ENCODE results near the gene ERVFRD-1. TPM values are rescaled to one million over a fixed set of nuclear protein-coding genes. Genes with fewer than 3 reads are reported as not detected.

Gene ERVFRD-1
- total RNA-seq, 2 experiments from 2014 or later: not detected

DNA sequence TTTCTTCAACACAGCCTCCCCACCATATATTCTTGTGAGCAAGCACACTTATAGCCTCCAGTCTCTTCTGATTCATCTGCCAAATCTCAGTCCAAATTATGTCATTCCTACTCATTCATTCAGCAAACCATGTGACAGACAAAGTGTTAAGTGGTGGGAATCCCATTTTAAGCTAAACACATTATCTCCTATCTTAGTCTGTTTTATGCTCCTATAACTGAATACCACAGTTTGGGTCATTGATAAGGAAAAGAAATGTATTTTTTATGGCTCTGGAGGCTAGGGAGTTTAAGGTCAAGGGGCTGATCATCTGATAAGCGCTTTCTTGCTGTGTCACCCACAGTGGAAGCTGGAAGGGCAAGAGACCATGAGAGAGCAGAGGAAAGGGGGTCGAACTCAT lies 41.8 kb downstream of the ERVFRD-1 start:
- TF ChIP-seq, protein P1, sequence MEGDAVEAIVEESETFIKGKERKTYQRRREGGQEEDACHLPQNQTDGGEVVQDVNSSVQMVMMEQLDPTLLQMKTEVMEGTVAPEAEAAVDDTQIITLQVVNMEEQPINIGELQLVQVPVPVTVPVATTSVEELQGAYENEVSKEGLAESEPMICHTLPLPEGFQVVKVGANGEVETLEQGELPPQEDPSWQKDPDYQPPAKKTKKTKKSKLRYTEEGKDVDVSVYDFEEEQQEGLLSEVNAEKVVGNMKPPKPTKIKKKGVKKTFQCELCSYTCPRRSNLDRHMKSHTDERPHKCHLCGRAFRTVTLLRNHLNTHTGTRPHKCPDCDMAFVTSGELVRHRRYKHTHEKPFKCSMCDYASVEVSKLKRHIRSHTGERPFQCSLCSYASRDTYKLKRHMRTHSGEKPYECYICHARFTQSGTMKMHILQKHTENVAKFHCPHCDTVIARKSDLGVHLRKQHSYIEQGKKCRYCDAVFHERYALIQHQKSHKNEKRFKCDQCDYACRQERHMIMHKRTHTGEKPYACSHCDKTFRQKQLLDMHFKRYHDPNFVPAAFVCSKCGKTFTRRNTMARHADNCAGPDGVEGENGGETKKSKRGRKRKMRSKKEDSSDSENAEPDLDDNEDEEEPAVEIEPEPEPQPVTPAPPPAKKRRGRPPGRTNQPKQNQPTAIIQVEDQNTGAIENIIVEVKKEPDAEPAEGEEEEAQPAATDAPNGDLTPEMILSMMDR (IDR thresholded peaks at IDR 0.05): no peak
- DNase-seq: no peak
- Histone ChIP-seq H3K36me3 (ENCODE audit: insufficient read depth, low read length) (no peaks in the 10 kb centered on the region), H3K27ac (ENCODE audit: low read depth in 1 of 2, low read length in 2 of 2) (no peak overlapping the region), H3K9me3 (ENCODE audit: control insufficient read depth in 1 of 2, insufficient read depth in 1 of 2, low read length in 2 of 2) (no peaks in the 10 kb centered on the region), H3K27me3 (ENCODE audit: control insufficient read depth in 1 of 2, insufficient read depth in 2 of 2, low read length in 2 of 2) (no peaks in the 10 kb centered on the region), H3K4me3 (ENCODE audit: low read length) (no peak overlapping the region), H3K4me1 (ENCODE audit: insufficient read depth, low read length) (no peaks in the 10 kb centered on the region)
- ChIA-PET POLR2A (interaction anchor here (0.6 kb wide), 1 partner anchor 10 kb away, joined by 3 read pairs; no protein-coding TSS in a partner anchor), CTCF (interaction anchor here (0.7 to 1.4 kb wide), 2 partner anchors 20 to 255 kb away, joined by 3 read pairs; no protein-coding TSS in a partner anchor)
- intact Hi-C loops (cut with DNase I, micrococcal nuclease): loop anchor here (2.0 kb wide), 1 partner anchor 591 kb away; no protein-coding TSS in a partner anchor
- Mint-ChIP-seq H3K27ac (no peak overlapping the region), H3K27me3 (peaks cover 9% of the 10 kb centered on the region), H3K4me1 (ENCODE audit: low read depth) (no peaks in the 10 kb centered on the region), H3K4me3 (no peak overlapping the region), H3K9me3 (no peaks in the 10 kb centered on the region), H3K36me3 (ENCODE audit: low read depth) (no peaks in the 10 kb centered on the region)
- ATAC-seq (ENCODE audit: poor library complexity): no peak

DNA sequence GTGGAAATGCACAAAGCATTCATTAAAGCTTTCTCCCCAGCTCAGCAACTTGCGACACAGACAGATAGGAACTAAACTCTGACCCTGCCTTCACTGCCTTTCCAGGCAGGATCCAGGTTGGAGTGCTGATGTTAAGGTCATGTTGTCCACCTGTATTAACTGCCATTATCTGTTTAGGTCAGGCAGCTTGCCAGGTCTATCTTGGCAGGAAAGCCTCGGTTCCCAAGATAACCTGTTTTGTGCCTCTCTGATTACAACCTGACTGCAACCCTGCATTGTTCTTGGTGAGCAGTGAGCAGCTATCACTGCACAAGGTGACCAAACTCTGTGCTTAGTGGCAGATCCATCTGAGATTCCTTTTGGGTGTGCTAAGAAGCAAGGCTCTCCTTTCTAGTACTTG lies 44.2 kb downstream of the ERVFRD-1 start:
- POLR2A ChIA-PET: no interaction called here
- H3K27ac Mint-ChIP-seq: no peak overlapping the region
- H3K4me3 Mint-ChIP-seq: no peak overlapping the region
- ATAC-seq (ENCODE audit: poor library complexity): no peak
- TF ChIP-seq, protein P1 (IDR thresholded peaks at IDR 0.05): no peak
- no peaks in the 10 kb centered on the region for H3K9me3 Mint-ChIP-seq
- H3K27me3 Mint-ChIP-seq: peaks cover 9% of the 10 kb centered on the region
- no peaks in the 10 kb centered on the region for H3K36me3 ChIP-seq (ENCODE audit: insufficient read depth, low read length)
- intact Hi-C loops (cut with DNase I, micrococcal nuclease): no loop called here
- no peak overlapping the region for H3K4me3 ChIP-seq (ENCODE audit: low read length)
- H3K4me1 ChIP-seq (ENCODE audit: insufficient read depth, low read length): no peaks in the 10 kb centered on the region
- no peak for DNase-seq
- H3K9me3 ChIP-seq (ENCODE audit: control insufficient read depth in 1 of 2, insufficient read depth in 1 of 2, low read length in 2 of 2): no peaks in the 10 kb centered on the region
- CTCF ChIA-PET: interaction anchor here (1.1 kb wide), 1 partner anchor 13 kb away, joined by 4 read pairs; no protein-coding TSS in a partner anchor
- no peaks in the 10 kb centered on the region for H3K27me3 ChIP-seq (ENCODE audit: control insufficient read depth in 1 of 2, insufficient read depth in 2 of 2, low read length in 2 of 2)
- no peaks in the 10 kb centered on the region for H3K36me3 Mint-ChIP-seq (ENCODE audit: low read depth)
- H3K4me1 Mint-ChIP-seq (ENCODE audit: low read depth): no peaks in the 10 kb centered on the region
- no peak overlapping the region for H3K27ac ChIP-seq (ENCODE audit: low read depth in 1 of 2, low read length in 2 of 2)

DNA sequence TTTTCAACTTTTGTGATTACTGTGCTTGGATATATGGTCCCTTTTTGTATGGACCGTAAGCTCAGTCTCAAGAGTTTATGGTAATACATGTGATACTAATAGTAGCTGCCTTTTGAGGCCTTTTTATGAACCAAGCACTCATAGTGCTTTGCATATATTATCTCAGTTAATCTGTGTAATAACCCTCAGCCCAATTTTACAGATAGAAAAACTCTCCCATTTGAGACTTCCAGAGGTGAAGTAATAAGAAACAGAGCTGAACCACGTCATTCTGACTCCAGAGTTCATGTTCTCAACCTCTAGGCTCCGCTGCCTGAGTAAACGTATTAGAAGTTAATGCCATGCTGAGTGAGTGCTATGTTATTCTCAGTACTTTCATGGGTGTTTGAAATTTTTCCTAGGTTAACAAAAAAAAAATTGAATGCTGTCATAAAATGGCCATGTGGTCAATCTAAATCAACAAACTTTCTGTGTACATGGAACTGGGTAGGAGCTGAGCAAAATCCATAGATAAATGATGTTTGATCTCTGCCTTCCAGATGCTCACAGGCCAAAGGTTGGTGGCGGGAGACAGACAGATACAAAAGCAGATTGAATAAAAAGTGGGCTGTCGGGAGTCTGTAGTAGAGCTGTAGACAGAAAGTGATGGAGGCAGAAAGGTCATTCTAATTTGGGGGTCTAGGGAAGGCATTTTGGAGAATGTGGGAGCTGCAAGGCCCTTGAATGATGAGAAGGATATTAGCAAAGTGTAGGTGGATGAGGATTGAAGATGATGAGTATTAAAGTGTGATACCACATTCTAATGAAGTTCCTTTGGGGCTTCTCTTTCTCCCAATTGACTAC lies 44.8 kb downstream of the ERVFRD-1 start:
- ATAC-seq (ENCODE audit: poor library complexity) (no peak), DNase-seq (no peak)
- Histone ChIP-seq H3K27me3 (ENCODE audit: control insufficient read depth in 1 of 2, insufficient read depth in 2 of 2, low read length in 2 of 2) (no peaks in the 10 kb centered on the region), H3K9me3 (ENCODE audit: control insufficient read depth in 1 of 2, insufficient read depth in 1 of 2, low read length in 2 of 2) (no peaks in the 10 kb centered on the region), H3K36me3 (ENCODE audit: insufficient read depth, low read length) (no peaks in the 10 kb centered on the region), H3K4me1 (ENCODE audit: insufficient read depth, low read length) (no peaks in the 10 kb centered on the region), H3K27ac (ENCODE audit: low read depth in 1 of 2, low read length in 2 of 2) (no peak overlapping the region), H3K4me3 (ENCODE audit: low read length) (no peak overlapping the region)
- Mint-ChIP-seq H3K9me3 (no peaks in the 10 kb centered on the region), H3K4me1 (ENCODE audit: low read depth) (no peaks in the 10 kb centered on the region), H3K36me3 (ENCODE audit: low read depth) (no peaks in the 10 kb centered on the region), H3K4me3 (no peak overlapping the region), H3K27me3 (peaks cover 9% of the 10 kb centered on the region), H3K27ac (no peak overlapping the region)
- intact Hi-C loops (cut with DNase I, micrococcal nuclease): no loop called here
- CTCF ChIA-PET: interaction anchor here (1.1 kb wide), 1 partner anchor 12 kb away, joined by 4 read pairs; no protein-coding TSS in a partner anchor
- TF ChIP-seq, protein P1 (IDR thresholded peaks at IDR 0.05): no peak
- POLR2A ChIA-PET: no interaction called here
